Middle frontal gyrus (tissue), 1 donor: Measurements from ENCODE around the gene SERPINB6.
"Not testable (repeated sequence)": the region's sequence is repeated elsewhere in the genome, so short reads cannot be mapped to it uniquely, and the experiment has no call there.

Experiments
- DNase-seq: peaks from one replicate; pipeline ENCODE4 v3.0.0-alpha.2; 2015; ENCODE audit warnings: low spot score; ENCODE audit errors: extremely low spot score

The SERPINB6 gene

DNA sequence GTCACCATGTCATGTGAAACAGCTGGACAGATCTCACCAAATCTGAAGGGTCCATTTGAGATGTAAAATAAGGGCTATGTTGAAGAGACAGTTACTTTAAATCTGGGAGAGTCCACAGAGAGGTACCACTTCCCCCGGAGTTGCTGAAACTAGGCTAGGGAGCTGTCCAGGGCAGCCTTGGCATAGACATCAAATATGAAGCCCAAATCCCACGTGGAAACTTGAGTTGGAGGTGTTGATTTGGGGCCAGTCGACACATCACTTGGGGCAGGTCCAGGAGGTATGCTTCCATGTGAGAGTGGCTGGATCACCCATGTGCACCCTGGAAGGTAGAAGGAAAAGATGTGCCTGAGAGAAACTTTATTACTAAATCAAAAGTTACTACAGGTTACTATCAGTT, 56.2 kb downstream of the SERPINB6 start:
- DNase-seq: no peak

DNA sequence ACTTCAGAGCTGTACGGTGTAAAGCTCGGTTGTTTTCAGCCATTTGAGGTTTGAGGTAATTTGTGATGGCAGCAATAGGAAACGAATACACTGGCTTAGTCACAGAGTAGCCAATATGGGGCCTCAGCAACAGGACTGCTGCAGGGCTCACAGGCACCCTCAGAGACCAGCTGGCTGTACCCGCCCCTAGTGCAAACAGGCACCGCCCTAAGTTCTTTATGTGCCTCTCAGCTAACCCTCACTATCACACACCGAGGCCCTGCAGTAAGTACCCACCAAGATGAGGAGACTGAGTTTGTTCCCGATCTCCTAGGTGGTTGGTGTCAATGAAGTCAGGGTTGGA, 57.1 kb downstream of the SERPINB6 start:
- DNase-seq: no peak

DNA sequence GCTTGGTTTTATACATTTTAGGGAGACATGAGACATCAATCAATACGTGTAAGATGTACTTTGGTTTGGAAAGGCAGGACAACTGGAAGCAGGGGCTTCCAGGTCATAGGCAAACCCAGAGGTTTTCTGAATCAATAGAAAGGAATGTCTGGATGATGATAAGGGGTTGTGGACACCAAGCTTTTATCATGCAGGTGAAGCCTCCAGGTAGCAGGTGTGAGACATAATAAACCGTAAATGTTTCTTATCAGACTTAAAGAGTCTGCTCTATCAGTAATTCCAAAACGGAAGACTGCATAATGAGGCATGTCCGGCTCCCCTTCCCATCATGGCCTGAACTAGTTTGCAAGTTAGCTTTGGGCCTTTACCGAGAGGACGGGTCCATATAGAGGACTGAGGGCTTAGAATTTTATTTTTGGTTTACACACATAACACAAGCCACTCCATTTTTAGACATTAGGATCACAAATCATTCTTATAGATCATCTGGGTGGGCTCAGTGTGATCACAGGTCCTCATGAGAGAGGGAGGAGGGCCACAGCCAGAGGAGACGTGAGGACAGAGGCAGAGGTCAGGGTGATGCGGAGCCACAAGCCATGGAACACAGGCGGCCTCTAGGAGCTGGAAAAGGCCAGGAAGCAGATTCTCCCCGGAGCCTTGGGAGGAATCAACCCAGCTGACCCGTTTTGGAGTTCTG, 57.6 kb downstream of the SERPINB6 start:
- no peak for DNase-seq

DNA sequence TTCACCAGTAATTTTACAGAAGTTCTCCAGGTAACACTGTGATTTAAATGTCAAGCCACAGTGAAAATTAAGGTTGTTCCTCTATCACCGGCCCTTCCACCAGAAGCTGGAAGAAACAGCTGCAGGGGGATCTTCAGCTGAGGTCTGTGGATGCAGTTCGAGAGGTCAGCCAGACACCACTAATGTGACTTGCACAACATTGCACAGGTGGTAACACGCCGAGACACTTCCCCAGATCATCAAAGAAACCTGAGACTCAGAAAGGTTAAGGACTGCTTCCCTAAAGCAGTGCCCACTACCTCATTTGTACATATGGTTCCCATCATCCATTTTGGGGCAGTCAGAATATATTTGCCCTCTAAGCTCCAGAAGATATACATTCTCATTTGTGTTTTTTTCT, 60.2 kb downstream of the SERPINB6 start:
- no peak for DNase-seq

DNA sequence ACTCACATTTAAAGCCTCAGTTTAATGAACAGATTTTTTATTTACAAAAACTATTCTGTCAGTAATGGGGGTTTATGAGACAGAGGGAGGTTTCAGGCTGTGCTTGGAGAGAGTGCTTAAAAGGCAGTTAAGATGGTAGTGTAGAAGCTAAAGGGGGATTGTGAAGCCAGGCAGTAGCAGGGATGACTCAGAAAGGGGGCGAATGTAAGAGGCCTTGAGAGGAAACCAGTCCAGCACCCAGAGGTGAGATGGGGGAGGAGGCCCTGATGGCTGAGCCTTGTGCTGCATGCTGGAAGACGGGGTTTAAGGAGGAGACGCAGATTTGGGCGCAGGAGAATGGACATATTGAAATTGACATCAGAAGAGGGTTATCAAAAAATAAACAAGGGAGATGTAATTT, 61.6 kb downstream of the SERPINB6 start:
- no peak for DNase-seq

DNA sequence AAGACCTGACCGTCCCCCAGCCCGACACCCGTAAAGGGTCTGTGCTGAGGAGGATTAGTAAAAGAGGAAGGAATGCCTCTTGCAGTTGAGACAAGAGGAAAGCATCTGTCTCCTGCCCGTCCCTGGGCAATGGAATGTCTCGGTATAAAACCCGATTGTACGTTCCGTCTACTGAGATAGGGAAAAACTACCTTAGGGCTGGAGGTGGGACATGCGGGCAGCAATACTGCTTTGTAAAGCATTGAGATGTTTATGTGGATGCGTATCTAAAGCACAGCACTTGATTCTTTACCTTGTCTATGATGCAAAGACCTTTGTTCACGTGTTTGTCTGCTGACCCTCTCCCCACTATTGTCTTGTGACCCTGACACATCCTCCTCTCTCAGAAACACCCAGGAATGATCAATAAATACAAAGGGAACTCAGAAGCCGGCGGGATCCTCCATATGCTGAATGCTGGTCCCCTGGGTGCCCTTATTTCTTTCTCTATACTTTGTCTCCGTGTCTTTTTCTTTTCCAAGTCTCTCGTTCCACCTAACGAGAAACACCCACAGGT, 62.2 kb downstream of the SERPINB6 start:
- not testable (repeated sequence) for DNase-seq

DNA sequence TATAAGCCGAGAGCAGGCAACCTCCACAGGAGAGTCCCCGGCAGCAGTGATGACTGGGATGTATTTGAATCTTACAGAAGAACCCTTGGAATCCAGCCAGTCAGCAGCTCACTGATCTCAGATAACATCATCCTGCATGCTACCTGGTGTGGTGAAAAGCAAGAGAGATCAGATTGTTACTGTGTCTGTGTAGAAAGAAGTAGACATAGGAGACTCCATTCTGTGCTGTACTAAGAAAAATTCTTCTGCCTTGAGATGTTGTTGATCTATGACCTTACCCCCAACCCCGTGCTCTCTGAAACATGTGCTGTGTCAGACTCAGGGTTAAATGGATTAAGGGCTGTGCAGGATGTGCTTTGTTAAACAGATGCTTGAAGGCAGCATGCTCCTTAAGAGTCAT, 62.9 kb downstream of the SERPINB6 start:
- not testable (repeated sequence) for DNase-seq

DNA sequence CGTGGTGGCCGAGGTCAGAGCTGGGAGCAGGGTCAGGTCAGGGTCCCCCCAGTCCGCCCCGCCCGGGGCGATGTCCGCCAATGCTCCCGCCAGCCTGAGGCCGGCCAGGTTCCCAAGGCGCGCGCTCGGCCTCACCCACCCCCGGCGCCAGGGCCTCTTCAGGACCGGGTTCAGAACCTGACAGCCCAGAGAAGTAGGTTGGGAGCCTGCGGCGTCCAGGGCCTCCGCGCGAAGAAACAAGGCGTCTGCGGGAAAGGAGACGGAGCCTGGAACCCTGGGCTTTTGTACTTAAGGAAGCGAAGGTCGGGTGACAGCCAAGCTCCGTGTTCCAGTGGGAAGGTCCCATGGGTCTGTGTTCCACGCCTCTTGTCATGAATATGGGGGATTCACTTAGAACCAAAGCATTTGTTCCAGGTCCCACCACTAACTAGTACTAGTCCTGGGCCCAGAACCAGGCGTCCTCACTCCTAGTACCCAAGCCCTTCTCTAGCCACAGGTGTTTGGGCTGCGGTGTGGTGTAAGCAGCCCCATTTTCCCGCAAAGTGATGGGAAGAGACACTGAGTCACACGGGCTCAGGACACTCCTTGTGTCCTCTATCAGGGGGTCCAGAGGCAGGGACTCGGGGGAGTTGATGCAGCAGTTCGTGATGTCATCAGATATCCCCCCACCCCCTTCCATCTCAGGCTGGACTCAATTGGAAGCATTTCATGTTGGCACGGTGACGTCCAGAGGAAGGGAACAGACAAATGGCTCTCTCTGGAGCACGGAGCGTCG, 67.8 kb downstream of the SERPINB6 start:
- DNase-seq: not testable (repeated sequence)

DNA sequence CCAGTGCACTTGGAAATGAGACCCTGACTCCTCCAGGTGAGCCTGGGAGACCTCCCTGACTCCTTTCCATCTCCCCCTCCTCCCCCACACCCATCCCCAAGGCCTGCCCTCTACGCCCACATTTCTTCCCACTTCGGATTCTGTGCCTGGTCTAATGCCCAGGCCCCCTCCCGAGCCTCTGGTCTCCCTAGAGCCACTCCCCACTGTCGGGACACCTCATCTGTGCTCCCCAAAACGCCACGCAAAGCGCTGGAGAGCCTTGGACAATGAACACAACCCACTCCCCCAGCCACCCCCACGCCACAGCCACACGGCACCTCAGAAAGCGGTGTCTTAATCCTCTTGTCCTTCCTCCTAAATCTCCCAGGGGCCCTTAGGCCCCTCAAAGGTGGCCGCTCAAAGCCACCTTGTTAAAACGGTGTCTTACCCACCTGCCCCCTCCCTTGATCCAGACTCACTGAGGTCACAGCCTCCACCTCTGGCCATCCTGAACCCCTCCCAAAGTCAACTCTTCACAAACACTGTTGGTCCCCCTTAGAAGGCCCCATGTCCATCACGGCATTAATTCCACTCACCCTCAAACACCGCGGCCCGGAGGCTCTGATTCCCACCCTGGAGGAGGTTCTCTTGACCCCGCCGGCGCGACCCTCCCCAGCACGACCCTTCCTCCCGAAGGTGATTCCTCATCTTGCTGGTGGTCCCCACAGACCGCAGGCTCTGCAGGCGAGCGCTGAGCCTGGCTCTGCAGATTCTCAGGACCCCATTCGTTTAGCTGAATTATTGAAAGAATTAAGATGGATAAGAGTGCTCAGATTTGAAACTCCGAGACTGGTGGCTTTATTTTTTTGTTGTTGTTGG, 69.5 kb downstream of the SERPINB6 start:
- DNase-seq: not testable (repeated sequence)

DNA sequence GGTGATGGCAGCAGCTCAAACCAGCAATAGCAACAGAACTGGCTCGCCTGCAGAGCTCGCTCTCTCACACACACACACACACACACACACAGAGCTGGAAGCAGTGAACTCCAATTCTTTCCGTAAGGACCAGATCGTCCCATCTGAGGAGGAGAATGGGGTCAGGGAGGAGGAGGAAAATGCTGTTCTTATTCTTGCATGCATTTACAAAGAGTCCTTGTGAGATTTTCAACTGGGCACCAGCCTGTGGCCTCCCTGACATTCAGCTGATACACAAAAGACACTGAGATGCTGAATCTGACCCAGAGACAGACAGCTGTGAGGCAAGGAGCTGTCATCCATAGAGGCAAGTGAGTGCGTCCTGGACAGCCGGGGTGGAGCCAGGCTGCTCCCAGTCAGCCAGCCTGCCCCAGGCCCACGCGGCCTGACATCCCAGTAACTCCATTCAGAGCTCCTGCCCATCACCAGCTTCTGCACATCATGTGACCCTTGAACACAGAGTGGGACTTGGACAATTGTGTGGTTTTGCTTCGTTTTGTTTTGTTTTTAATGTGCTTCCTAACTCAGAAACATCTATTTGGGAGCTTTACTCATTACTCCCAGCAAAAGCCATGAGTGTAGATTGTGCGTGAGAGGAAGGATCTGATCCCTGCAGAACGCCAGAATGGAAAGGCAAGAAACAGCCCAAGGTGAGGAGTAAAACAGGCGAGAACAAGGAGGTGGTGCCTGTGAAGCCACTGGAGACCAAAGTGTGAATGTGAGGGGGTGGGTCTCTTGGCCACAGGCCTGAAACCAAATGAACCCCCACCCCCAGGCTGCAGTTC, 70.3 kb downstream of the SERPINB6 start:
- no peak for DNase-seq

DNA sequence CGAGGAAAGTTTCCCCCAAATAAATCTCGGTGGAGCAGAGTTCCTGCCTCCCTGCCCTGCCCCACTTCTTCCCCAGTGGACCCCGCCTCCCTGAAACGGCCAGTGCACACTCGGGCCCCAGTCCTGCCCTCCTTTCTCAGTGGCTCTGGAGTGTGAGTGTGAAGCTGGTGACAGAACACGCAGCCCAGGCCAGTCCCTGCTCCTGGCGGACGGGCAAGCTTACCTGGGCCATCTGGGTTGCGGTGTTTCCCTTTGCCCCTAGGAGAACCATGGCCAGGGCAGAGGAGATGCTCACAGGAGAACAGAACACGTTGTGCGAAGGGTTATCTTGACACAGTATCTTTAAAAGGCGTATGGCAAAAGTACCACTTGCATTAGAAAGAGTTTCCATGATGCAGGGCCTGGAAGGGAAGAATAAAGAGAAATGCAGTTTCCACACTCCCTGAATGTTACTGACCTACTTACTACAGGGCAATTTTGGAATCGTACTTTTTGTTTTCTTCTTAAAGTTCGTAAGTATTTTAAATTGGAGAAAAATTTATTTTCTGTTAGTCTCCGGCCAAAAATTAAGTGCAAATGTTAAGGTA, 71.1 kb downstream of the SERPINB6 start:
- no peak for DNase-seq

DNA sequence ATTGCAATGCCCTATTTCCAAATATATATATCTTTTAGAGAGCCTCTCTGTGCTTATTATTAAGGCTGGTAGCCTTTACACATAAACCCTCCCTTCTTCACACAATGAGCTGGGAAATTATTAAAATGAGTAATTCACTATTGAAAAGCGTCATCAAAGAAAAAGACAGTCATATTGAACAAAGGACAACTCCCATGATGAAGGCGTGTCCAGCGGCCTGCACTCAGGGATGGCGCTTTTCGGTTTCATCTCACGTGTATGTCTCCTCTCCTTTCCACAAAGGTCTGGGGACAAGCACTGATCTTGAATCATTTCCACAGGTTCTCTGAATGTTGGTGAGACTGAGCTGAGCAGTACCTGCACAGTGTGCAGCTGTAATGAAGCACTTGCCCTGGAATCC, 71.8 kb downstream of the SERPINB6 start:
- DNase-seq: no peak
